ENCODE measurements around the gene GNAI2. TPM values are rescaled to one million over a fixed set of nuclear protein-coding genes. Genes with fewer than 3 reads are reported as not detected.

Gene GNAI2
- total RNA-seq, 5 donors from 2014 or later (not counting 1 experiment from before 2014, with no cell fraction given) = 257 to 313 (median 287) TPM

- no peaks in the 10 kb centered on the region for H3K27me3 Mint-ChIP-seq
- ChIA-PET POLR2A (no interaction called here), CTCF (interaction anchor here in 1 of 2 donors (1.7 kb wide), 1 partner anchor 16 kb away, joined by 4 read pairs; no protein-coding TSS in a partner anchor)
- DNase-seq (no peak), ATAC-seq (replicated peaks in 1 of 4) (no peak)
- H3K27ac ChIP-seq (ENCODE audit: low read length) = no peak overlapping the region
- no peaks in the 10 kb centered on the region for H3K36me3 ChIP-seq (ENCODE audit: control insufficient read depth in 2 of 2, extremely low read depth in 1 of 2, insufficient read depth in 1 of 2, low read length in 1 of 2)
- peaks cover 0 to 4% of the 10 kb centered on the region in 2 experiments for H3K27me3 ChIP-seq (replicated peaks in 1 of 2; ENCODE audit: control insufficient read depth in 2 of 2, extremely low read depth in 1 of 2, insufficient read depth in 2 of 2, low read length in 1 of 2)
- no peaks in the 10 kb centered on the region for H3K9me3 Mint-ChIP-seq
- 90% methylated on average over 4 of the region's 4 CpGs for WGBS (ENCODE audit: insufficient coverage)
- peaks cover 25 to 38% (median 33%) of the 10 kb centered on the region in 3 donors for H3K4me1 Mint-ChIP-seq
- H3K27ac Mint-ChIP-seq = no peak overlapping the region
- H3K9me3 ChIP-seq = no peaks in the 10 kb centered on the region
- peaks cover 2 to 42% of the 10 kb centered on the region in 2 experiments for H3K4me1 ChIP-seq (ENCODE audit: control insufficient read depth in 1 of 2, extremely low read depth in 1 of 2, insufficient read depth in 2 of 2, low read length in 2 of 2)
- H3K36me3 Mint-ChIP-seq = no peaks in the 10 kb centered on the region
- H3K4me3 Mint-ChIP-seq = no peak overlapping the region
- H3K4me3 ChIP-seq (ENCODE audit: control insufficient read depth in 1 of 2, extremely low read depth in 1 of 2, low read length in 1 of 2) = no peak overlapping the region
Measured at GRCh38 chr3:50230794-50231125, 5.2 kb upstream of the GNAI2 start.

GRCh38 chr3:50231581-50231980, 4.4 kb upstream of the GNAI2 start:
- H3K9me3 Mint-ChIP-seq = no peaks in the 10 kb centered on the region
- H3K27ac Mint-ChIP-seq = no peak overlapping the region
- Histone ChIP-seq H3K4me3 (ENCODE audit: control insufficient read depth in 1 of 2, extremely low read depth in 1 of 2, low read length in 1 of 2) (no peak overlapping the region), H3K27me3 (replicated peaks in 1 of 2; ENCODE audit: control insufficient read depth in 2 of 2, extremely low read depth in 1 of 2, insufficient read depth in 2 of 2, low read length in 1 of 2) (no peaks in the 10 kb centered on the region), H3K36me3 (ENCODE audit: control insufficient read depth in 2 of 2, extremely low read depth in 1 of 2, insufficient read depth in 1 of 2, low read length in 1 of 2) (no peaks in the 10 kb centered on the region), H3K9me3 (no peaks in the 10 kb centered on the region), H3K27ac (ENCODE audit: low read length) (no peak overlapping the region), H3K4me1 (ENCODE audit: control insufficient read depth in 1 of 2, extremely low read depth in 1 of 2, insufficient read depth in 2 of 2, low read length in 2 of 2) (peaks cover 2 to 36% of the 10 kb centered on the region in 2 experiments)
- DNase-seq = no peak
- H3K4me1 Mint-ChIP-seq = peaks cover 20 to 36% (median 29%) of the 10 kb centered on the region in 3 donors
- CTCF ChIA-PET = interaction anchor here in 1 of 2 donors (0.6 to 1.7 kb wide), 2 partner anchors 15 to 1311 kb away, joined by 4 to 6 read pairs; no protein-coding TSS in a partner anchor
- no peak for ATAC-seq (replicated peaks in 1 of 4)
- 94% methylated on average over 4 of the region's 5 CpGs for WGBS (ENCODE audit: insufficient coverage)
- H3K36me3 Mint-ChIP-seq = no peaks in the 10 kb centered on the region
- no peaks in the 10 kb centered on the region for H3K27me3 Mint-ChIP-seq
- no peak overlapping the region for H3K4me3 Mint-ChIP-seq
- POLR2A ChIA-PET = no interaction called here

GRCh38 chr3:50232303-50232702, 3.7 kb upstream of the GNAI2 start:
- H3K9me3 ChIP-seq = no peaks in the 10 kb centered on the region
- H3K36me3 Mint-ChIP-seq = no peaks in the 10 kb centered on the region
- H3K4me1 Mint-ChIP-seq = peaks cover 16 to 36% (median 25%) of the 10 kb centered on the region in 3 donors
- DNase-seq = no peak
- no peak for ATAC-seq (replicated peaks in 1 of 4)
- 77% methylated on average over 1 of the region's 3 CpGs for WGBS (ENCODE audit: insufficient coverage)
- no peak overlapping the region for H3K27ac ChIP-seq (ENCODE audit: low read length)
- POLR2A ChIA-PET = no interaction called here
- H3K27me3 Mint-ChIP-seq = no peaks in the 10 kb centered on the region
- no peaks in the 10 kb centered on the region for H3K9me3 Mint-ChIP-seq
- no peak overlapping the region for H3K4me3 ChIP-seq (ENCODE audit: control insufficient read depth in 1 of 2, extremely low read depth in 1 of 2, low read length in 1 of 2)
- H3K27ac Mint-ChIP-seq = peak overlapping the region in 1 of 2 donors; percentile 27
- CTCF ChIA-PET = interaction anchor here in 1 of 2 donors (0.6 kb wide), 1 partner anchor 1311 kb away, joined by 6 read pairs; no protein-coding TSS in a partner anchor
- H3K4me3 Mint-ChIP-seq = no peak overlapping the region
- no peaks in the 10 kb centered on the region for H3K36me3 ChIP-seq (ENCODE audit: control insufficient read depth in 2 of 2, extremely low read depth in 1 of 2, insufficient read depth in 1 of 2, low read length in 1 of 2)
- peaks cover 2 to 33% of the 10 kb centered on the region in 2 experiments for H3K4me1 ChIP-seq (ENCODE audit: control insufficient read depth in 1 of 2, extremely low read depth in 1 of 2, insufficient read depth in 2 of 2, low read length in 2 of 2)
- no peaks in the 10 kb centered on the region for H3K27me3 ChIP-seq (replicated peaks in 1 of 2; ENCODE audit: control insufficient read depth in 2 of 2, extremely low read depth in 1 of 2, insufficient read depth in 2 of 2, low read length in 1 of 2)

- Histone ChIP-seq H3K4me3 (ENCODE audit: control insufficient read depth in 1 of 2, extremely low read depth in 1 of 2, low read length in 1 of 2) (no peak overlapping the region), H3K9me3 (no peaks in the 10 kb centered on the region), H3K27ac (ENCODE audit: low read length) (no peak overlapping the region), H3K27me3 (replicated peaks in 1 of 2; ENCODE audit: control insufficient read depth in 2 of 2, extremely low read depth in 1 of 2, insufficient read depth in 2 of 2, low read length in 1 of 2) (no peaks in the 10 kb centered on the region), H3K4me1 (ENCODE audit: control insufficient read depth in 1 of 2, extremely low read depth in 1 of 2, insufficient read depth in 2 of 2, low read length in 2 of 2) (peaks cover 2 to 30% of the 10 kb centered on the region in 2 experiments), H3K36me3 (ENCODE audit: control insufficient read depth in 2 of 2, extremely low read depth in 1 of 2, insufficient read depth in 1 of 2, low read length in 1 of 2) (peaks cover 0 to 2% of the 10 kb centered on the region in 2 donors)
- no peak for DNase-seq
- no peaks in the 10 kb centered on the region for H3K9me3 Mint-ChIP-seq
- no peaks in the 10 kb centered on the region for H3K36me3 Mint-ChIP-seq
- WGBS (ENCODE audit: insufficient coverage) = 91% methylated on average over 4 of the region's 4 CpGs
- peak overlapping the region in 1 of 3 donors; percentile 37 for H3K4me3 Mint-ChIP-seq
- POLR2A ChIA-PET = interaction anchor here (0.6 kb wide), 2 partner anchors 104 to 124 kb away, joined by 6 to 7 read pairs; no protein-coding TSS in a partner anchor
- CTCF ChIA-PET = interaction anchor here in 1 of 2 donors (0.7 kb wide), 1 partner anchor 14 kb away, joined by 4 read pairs; no protein-coding TSS in a partner anchor
- H3K4me1 Mint-ChIP-seq = peaks cover 15 to 36% (median 21%) of the 10 kb centered on the region in 3 donors
- ATAC-seq (replicated peaks in 1 of 4) = no peak
- H3K27ac Mint-ChIP-seq = no peak overlapping the region
- H3K27me3 Mint-ChIP-seq = no peaks in the 10 kb centered on the region
Measured at GRCh38 chr3:50233176-50233575, 2.8 kb upstream of the GNAI2 start.

GRCh38 chr3:50236484-50237132, 604 bp downstream of the GNAI2 start:
- POLR2A ChIA-PET = interaction anchor here (0.6 to 1.5 kb wide), 2 partner anchors 10 to 296 kb away, joined by 7 to 8 read pairs; no protein-coding TSS in a partner anchor
- no peaks in the 10 kb centered on the region for H3K27me3 Mint-ChIP-seq
- WGBS (ENCODE audit: insufficient coverage) = 0% methylated on average over 12 of the region's 13 CpGs

GRCh38 chr3:50237133-50237651, 1.2 kb downstream of the GNAI2 start:
- Histone ChIP-seq H3K27ac (ENCODE audit: low read length) (peak overlapping the region; percentile 82), H3K4me3 (ENCODE audit: control insufficient read depth in 1 of 2, extremely low read depth in 1 of 2, low read length in 1 of 2) (peak overlapping the region; percentile 98 to 99), H3K27me3 (replicated peaks in 1 of 2; ENCODE audit: control insufficient read depth in 2 of 2, extremely low read depth in 1 of 2, insufficient read depth in 2 of 2, low read length in 1 of 2) (no peaks in the 10 kb centered on the region), H3K9me3 (no peaks in the 10 kb centered on the region), H3K4me1 (ENCODE audit: control insufficient read depth in 1 of 2, extremely low read depth in 1 of 2, insufficient read depth in 2 of 2, low read length in 2 of 2) (peaks cover 36 to 63% of the 10 kb centered on the region in 2 experiments), H3K36me3 (ENCODE audit: control insufficient read depth in 2 of 2, extremely low read depth in 1 of 2, insufficient read depth in 1 of 2, low read length in 1 of 2) (peaks cover 7 to 26% of the 10 kb centered on the region in 2 donors)
- peaks cover 47 to 66% (median 52%) of the 10 kb centered on the region in 3 donors for H3K4me1 Mint-ChIP-seq
- H3K27me3 Mint-ChIP-seq = no peaks in the 10 kb centered on the region
- no peaks in the 10 kb centered on the region for H3K9me3 Mint-ChIP-seq
- peaks cover 10% of the 10 kb centered on the region for H3K36me3 Mint-ChIP-seq
- DNase-seq (peak in 12 of 35 experiments; percentile 12 to 57 (median 34)), ATAC-seq (replicated peaks in 1 of 4) (no peak)
- peak overlapping the region; percentile 95 to 96 for H3K27ac Mint-ChIP-seq
- WGBS (ENCODE audit: insufficient coverage) = 0% methylated on average over 7 of the region's 7 CpGs
- POLR2A ChIA-PET = interaction anchor here in 1 of 2 donors (0.6 kb wide), 1 partner anchor 297 kb away, joined by 7 read pairs; no protein-coding TSS in a partner anchor
- CTCF ChIA-PET = interaction anchor here (0.8 to 2.0 kb wide), 2 partner anchors 9 to 10 kb away, joined by 4 to 15 read pairs; no protein-coding TSS in a partner anchor
- H3K4me3 Mint-ChIP-seq = peak overlapping the region; percentile 95 to 98 (median 97)

More at GRCh38 chr3:50236484-50237132, 604 bp downstream of the GNAI2 start:
- Histone ChIP-seq H3K4me3 (ENCODE audit: control insufficient read depth in 1 of 2, extremely low read depth in 1 of 2, low read length in 1 of 2) (peak overlapping the region; percentile 98 to 99), H3K4me1 (ENCODE audit: control insufficient read depth in 1 of 2, extremely low read depth in 1 of 2, insufficient read depth in 2 of 2, low read length in 2 of 2) (peaks cover 30 to 57% of the 10 kb centered on the region in 2 experiments), H3K27ac (ENCODE audit: low read length) (peak overlapping the region; percentile 82), H3K27me3 (replicated peaks in 1 of 2; ENCODE audit: control insufficient read depth in 2 of 2, extremely low read depth in 1 of 2, insufficient read depth in 2 of 2, low read length in 1 of 2) (no peaks in the 10 kb centered on the region), H3K36me3 (ENCODE audit: control insufficient read depth in 2 of 2, extremely low read depth in 1 of 2, insufficient read depth in 1 of 2, low read length in 1 of 2) (peaks cover 7 to 26% of the 10 kb centered on the region in 2 donors), H3K9me3 (no peaks in the 10 kb centered on the region)
- H3K4me3 Mint-ChIP-seq = peak overlapping the region; percentile 95 to 98 (median 97)
- DNase-seq (no peak), ATAC-seq (replicated peaks in 1 of 4) (no peak)
- H3K9me3 Mint-ChIP-seq = no peaks in the 10 kb centered on the region
- peak overlapping the region; percentile 95 to 96 for H3K27ac Mint-ChIP-seq
- peaks cover 10% of the 10 kb centered on the region for H3K36me3 Mint-ChIP-seq
- CTCF ChIA-PET = interaction anchor here (0.8 to 1.4 kb wide), 2 partner anchors 10 to 23 kb away, joined by 4 read pairs; no protein-coding TSS in a partner anchor
- peaks cover 41 to 60% (median 46%) of the 10 kb centered on the region in 3 donors for H3K4me1 Mint-ChIP-seq

Measured in T-cell (primary cell).